ENCODE data around the gene LTBP1. TPM values are rescaled to one million over a fixed set of nuclear protein-coding genes. Genes with fewer than 3 reads are reported as not detected.
A peak's percentile ranks its signal among the peaks of the same experiment; 100 is the strongest.

The LTBP1 gene
- total RNA-seq, 1 donor from 2014 or later: 29.7 TPM

- H3K4me1 Mint-ChIP-seq (ENCODE audit: low read depth, unreplicated experiment): peaks cover 60% of the 10 kb centered on the region
- DNase-seq (ENCODE audit: low read depth) (no peak), FAIRE-seq (no peak)
These were observed 185.0 kb downstream of the LTBP1 start for GRCh38 chr2:33131749-33132148.

GRCh38 chr2:33133454-33133952 is 186.8 kb downstream of the LTBP1 start:
- H3K4me1 ChIP-seq (ENCODE audit: insufficient read depth, low read length): peaks cover 35% of the 10 kb centered on the region
- FAIRE-seq (no peak), DNase-seq (ENCODE audit: low read depth) (peak; percentile 45)
- no peak overlapping the region for H3K4me3 Mint-ChIP-seq (ENCODE audit: unreplicated experiment)
- H3K4me1 Mint-ChIP-seq (ENCODE audit: low read depth, unreplicated experiment): peaks cover 51% of the 10 kb centered on the region
- peak overlapping the region; percentile 95 for H3K9ac ChIP-seq (ENCODE audit: low read length)
- H3K9me3 Mint-ChIP-seq (ENCODE audit: unreplicated experiment): no peaks in the 10 kb centered on the region
- H3K27me3 Mint-ChIP-seq (ENCODE audit: low read depth, unreplicated experiment): no peaks in the 10 kb centered on the region
- no peaks in the 10 kb centered on the region for H3K9me3 ChIP-seq (ENCODE audit: insufficient read depth, low read depth, low read length)
- peak overlapping the region; percentile 89 for H3K27ac ChIP-seq (ENCODE audit: low read depth, low read length)
- H2AFZ ChIP-seq (ENCODE audit: low read depth, low read length): no peak overlapping the region
- H3K27ac Mint-ChIP-seq (ENCODE audit: unreplicated experiment): peak overlapping the region; percentile 70
- H3K79me2 ChIP-seq (ENCODE audit: insufficient read depth, low read length): peaks cover 34% of the 10 kb centered on the region
- H3K36me3 ChIP-seq (ENCODE audit: insufficient read depth, low read length): no peaks in the 10 kb centered on the region
- peak overlapping the region; percentile 83 for H3K4me2 ChIP-seq (ENCODE audit: low read length)
- TF ChIP-seq CTCF (IDR thresholded peaks at IDR 0.05; ENCODE audit: insufficient read depth, low read depth, low read length): no peak
- no peak for TF ChIP-seq EZH2 (IDR thresholded peaks at IDR 0.05; ENCODE audit: insufficient read depth, low read length)
- peaks cover 9% of the 10 kb centered on the region for H4K20me1 ChIP-seq (ENCODE audit: insufficient read depth, low read length)
- H3K4me3 ChIP-seq (ENCODE audit: insufficient read depth, low read depth, low read length): peak overlapping the region; percentile 12
- no peaks in the 10 kb centered on the region for H3K27me3 ChIP-seq (ENCODE audit: insufficient read depth, low read length)
- no peaks in the 10 kb centered on the region for H3K36me3 Mint-ChIP-seq (ENCODE audit: low read depth, unreplicated experiment)

More at GRCh38 chr2:33131749-33132148, 185.0 kb downstream of the LTBP1 start:
- no peaks in the 10 kb centered on the region for H3K36me3 Mint-ChIP-seq (ENCODE audit: low read depth, unreplicated experiment)
- Histone ChIP-seq H3K9me3 (ENCODE audit: insufficient read depth, low read depth, low read length) (no peaks in the 10 kb centered on the region), H4K20me1 (ENCODE audit: insufficient read depth, low read length) (no peaks in the 10 kb centered on the region), H3K27ac (ENCODE audit: low read depth, low read length) (no peak overlapping the region), H2AFZ (ENCODE audit: low read depth, low read length) (no peak overlapping the region), H3K9ac (ENCODE audit: low read length) (no peak overlapping the region), H3K4me3 (ENCODE audit: insufficient read depth, low read depth, low read length) (no peak overlapping the region), H3K79me2 (ENCODE audit: insufficient read depth, low read length) (peaks cover 16% of the 10 kb centered on the region), H3K27me3 (ENCODE audit: insufficient read depth, low read length) (no peaks in the 10 kb centered on the region), H3K36me3 (ENCODE audit: insufficient read depth, low read length) (no peaks in the 10 kb centered on the region), H3K4me2 (ENCODE audit: low read length) (no peak overlapping the region), H3K4me1 (ENCODE audit: insufficient read depth, low read length) (peaks cover 38% of the 10 kb centered on the region)
- TF ChIP-seq CTCF (IDR thresholded peaks at IDR 0.05; ENCODE audit: insufficient read depth, low read depth, low read length) (no peak), EZH2 (IDR thresholded peaks at IDR 0.05; ENCODE audit: insufficient read depth, low read length) (no peak)
- no peaks in the 10 kb centered on the region for H3K27me3 Mint-ChIP-seq (ENCODE audit: low read depth, unreplicated experiment)
- H3K27ac Mint-ChIP-seq (ENCODE audit: unreplicated experiment): no peak overlapping the region
- no peak overlapping the region for H3K4me3 Mint-ChIP-seq (ENCODE audit: unreplicated experiment)
- H3K9me3 Mint-ChIP-seq (ENCODE audit: unreplicated experiment): peaks cover 2% of the 10 kb centered on the region

DNA sequence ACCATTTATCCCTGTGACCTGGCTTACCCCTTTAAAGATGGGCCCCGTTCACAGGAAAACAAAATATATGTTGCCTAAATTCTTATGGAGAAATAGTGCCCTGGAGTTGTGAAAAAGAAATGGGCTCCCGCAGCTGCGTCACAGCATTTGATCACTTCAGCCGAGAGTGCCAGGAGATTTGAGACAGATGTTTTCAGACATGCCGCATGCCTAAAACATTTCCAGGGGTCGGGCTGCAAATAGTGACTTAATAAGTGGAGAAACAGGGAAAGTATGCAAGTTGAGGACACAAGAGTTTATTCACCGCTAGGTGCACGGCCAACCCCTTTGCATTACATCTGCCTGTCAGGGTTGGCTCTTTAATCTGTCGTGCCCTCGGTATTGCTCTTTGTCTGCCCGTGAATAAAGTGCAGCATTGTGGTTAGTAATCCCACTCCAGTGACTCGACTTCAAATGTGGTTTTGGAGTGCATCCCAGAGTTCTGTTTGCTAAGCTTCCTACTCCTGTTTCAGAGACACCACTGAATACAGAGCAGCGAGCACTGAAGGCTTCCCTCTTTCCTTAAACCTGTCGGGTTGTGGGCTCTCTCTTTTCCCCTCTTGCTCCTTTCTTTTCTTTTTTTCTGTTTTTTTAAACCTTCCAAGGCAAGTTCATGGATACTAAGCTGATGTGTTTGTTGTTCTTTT is 187.5 kb downstream of the LTBP1 start:
- Mint-ChIP-seq H3K27me3 (ENCODE audit: low read depth, unreplicated experiment) (no peaks in the 10 kb centered on the region), H3K4me3 (ENCODE audit: unreplicated experiment) (peak overlapping the region; percentile 74), H3K9me3 (ENCODE audit: unreplicated experiment) (no peaks in the 10 kb centered on the region), H3K36me3 (ENCODE audit: low read depth, unreplicated experiment) (no peaks in the 10 kb centered on the region), H3K27ac (ENCODE audit: unreplicated experiment) (peak overlapping the region; percentile 70), H3K4me1 (ENCODE audit: low read depth, unreplicated experiment) (peaks cover 51% of the 10 kb centered on the region)
- Histone ChIP-seq H3K79me2 (ENCODE audit: insufficient read depth, low read length) (peaks cover 38% of the 10 kb centered on the region), H3K4me1 (ENCODE audit: insufficient read depth, low read length) (peaks cover 35% of the 10 kb centered on the region), H3K4me3 (ENCODE audit: insufficient read depth, low read depth, low read length) (peak overlapping the region; percentile 90), H3K27ac (ENCODE audit: low read depth, low read length) (peak overlapping the region; percentile 89), H3K36me3 (ENCODE audit: insufficient read depth, low read length) (no peaks in the 10 kb centered on the region), H2AFZ (ENCODE audit: low read depth, low read length) (no peak overlapping the region), H3K27me3 (ENCODE audit: insufficient read depth, low read length) (no peaks in the 10 kb centered on the region), H3K9ac (ENCODE audit: low read length) (peak overlapping the region; percentile 95), H3K4me2 (ENCODE audit: low read length) (peak overlapping the region; percentile 83), H3K9me3 (ENCODE audit: insufficient read depth, low read depth, low read length) (no peaks in the 10 kb centered on the region), H4K20me1 (ENCODE audit: insufficient read depth, low read length) (peaks cover 11% of the 10 kb centered on the region)
- DNase-seq (ENCODE audit: low read depth): peak; percentile 100
- TF ChIP-seq EZH2 (IDR thresholded peaks at IDR 0.05; ENCODE audit: insufficient read depth, low read length) (no peak), CTCF (IDR thresholded peaks at IDR 0.05; ENCODE audit: insufficient read depth, low read depth, low read length) (peak; percentile 36)
- FAIRE-seq: peak; percentile 99

Data from astrocyte (in vitro differentiated cells and primary cell).